Activated CD8-positive, alpha-beta memory T cell treated with anti-CD3 and anti-CD28 coated beads, Interleukin-2, amount 50 U/mL, for 24 hours (primary cell): Measurements from ENCODE around the gene RBM19.
"Not testable (repeated sequence)": the region's sequence is repeated elsewhere in the genome, so short reads cannot be mapped to it uniquely, and the experiment has no call there.

Source experiments
- DNase-seq: peaks from one replicate; pipeline ENCODE4 v3.0.0-alpha.2; 2020; ENCODE audit errors: extremely low read depth

The RBM19 gene

DNA sequence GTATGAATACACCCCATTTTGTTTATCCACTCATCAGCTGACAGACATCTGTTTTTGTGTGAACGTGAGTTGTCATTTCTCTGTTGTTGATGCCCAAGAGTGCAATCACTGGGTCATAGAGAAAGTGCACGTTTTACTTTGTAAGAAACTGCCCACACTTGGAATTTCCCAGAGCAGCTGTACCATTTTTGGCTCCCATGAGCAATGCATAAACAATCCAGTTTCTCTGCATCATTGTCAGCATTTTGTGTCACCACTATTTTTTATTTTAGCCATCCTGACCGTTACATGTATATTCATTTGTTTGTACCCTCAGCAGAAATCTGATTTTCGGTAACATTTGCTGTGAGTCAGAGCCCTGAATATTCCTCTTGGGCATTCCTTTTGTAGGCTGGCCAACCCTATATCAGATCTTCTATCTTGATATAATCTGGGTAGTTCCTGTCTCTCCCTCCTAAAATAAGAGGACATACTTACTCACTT is 62.7 kb downstream of the RBM19 start:
- no peak for DNase-seq

DNA sequence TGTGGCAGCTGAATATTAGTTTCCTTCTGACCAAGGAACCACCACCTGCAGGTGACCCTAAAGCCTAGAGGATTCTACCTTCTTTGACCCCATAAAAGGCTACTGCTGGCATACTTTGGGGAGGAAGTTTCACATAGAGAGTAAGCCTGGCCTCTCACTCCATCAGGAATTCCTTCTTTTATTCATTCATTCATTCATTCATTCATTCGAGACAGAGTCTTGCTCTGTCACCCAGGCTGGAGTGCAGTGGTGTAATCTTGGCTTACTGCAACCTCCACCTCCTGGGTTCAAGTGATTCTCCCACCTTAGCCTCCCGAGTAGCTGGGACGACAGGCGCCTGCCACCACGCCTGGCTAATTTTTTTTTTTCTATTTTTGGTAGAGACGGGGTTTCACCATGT is 64.8 kb downstream of the RBM19 start:
- DNase-seq, result not testable (repeated sequence)

GRCh38 chr12:113900716-113901115 is 65.4 kb downstream of the RBM19 start:
- DNase-seq, result no peak

- no peak for DNase-seq
Measured at GRCh38 chr12:113899561-113900471, 66.3 kb downstream of the RBM19 start.

DNA sequence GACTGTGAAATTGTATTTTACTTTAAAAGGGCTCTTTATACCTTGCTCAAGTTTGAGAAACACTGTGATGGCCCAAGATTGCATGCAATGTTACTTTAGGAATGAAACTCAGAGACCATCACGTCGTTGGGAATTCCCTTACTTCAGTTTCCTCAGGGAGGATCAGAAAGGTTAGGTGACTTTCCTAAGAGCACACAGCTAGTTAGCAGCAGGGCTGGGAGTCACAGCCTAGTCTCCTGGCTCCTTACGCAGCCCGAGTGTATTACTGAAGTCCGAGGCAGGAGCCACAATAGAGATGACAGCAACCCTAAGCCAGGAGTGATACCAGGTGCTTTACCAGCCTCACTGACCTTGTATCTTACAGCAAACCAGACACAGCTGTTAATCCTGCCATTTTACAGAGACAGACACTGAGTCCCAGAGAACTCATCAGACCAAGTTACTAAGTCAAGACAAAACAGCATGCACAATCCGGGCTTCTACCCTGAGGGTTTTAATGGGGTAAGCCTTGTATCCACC is 67.0 kb downstream of the RBM19 start:
- no peak for DNase-seq

- no peak for DNase-seq
Measured at GRCh38 chr12:113898466-113898865, 67.7 kb downstream of the RBM19 start.

DNA sequence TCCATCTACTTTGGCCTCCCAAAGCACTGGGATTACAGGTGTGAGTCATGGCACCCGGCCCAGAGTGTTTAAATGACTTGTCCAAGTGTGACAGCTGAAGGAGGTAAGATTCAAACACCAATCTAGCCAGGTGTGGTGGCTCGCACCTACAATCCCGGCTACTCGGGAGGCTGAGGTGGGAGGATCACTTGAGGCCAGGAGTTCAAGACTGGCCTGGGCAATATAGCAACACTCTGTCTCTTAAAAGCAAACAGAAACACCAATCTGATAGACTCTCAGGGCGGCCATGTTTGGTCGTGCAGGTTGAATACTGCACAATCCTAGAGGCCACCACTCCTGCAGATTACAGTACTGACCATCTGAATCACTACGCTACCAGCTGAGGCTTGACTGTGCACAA is 68.7 kb downstream of the RBM19 start:
- DNase-seq, result no peak

DNA sequence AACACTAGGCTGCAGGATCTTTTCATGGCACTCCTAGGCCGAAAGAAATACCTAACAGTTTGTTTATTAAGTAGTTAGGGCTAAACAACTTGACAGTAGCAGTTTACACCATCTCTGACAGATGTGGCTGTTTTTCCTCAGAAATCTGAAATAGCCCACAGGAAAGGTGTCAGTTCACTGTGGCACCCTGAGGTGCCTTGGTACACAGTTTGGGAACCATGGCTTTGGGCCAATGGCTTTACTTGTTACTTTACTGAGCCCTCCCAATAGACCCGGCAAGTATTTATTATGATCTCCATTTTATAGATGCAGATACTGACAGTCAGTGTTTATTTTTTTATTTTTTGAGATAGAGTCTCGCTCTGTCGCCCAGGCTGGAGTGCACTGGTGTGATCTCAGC is 69.3 kb downstream of the RBM19 start:
- DNase-seq, result no peak

DNA sequence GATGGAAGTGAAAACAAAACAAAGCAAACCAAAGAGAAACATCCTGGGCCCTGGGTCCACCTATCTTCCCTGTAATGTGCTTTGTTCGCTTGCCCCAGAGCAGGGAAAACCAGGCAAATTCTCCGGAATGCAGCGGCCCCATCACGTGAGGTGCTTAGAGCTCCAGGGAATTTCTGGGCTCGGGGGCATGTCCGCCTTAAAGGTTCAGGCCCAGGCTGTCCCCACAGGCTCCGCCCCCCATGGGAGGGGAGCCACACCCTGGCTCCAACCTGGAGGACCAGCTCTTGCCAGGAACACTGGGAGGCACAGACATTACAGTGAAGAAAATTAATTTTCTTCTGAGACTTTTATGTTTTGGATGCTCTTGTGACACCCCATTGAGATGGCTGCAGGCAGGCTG is 69.9 kb downstream of the RBM19 start:
- DNase-seq, result no peak

- DNase-seq, result no peak
Measured at GRCh38 chr12:113895176-113895575, 70.9 kb downstream of the RBM19 start.

GRCh38 chr12:113894697-113895096 is 71.4 kb downstream of the RBM19 start:
- no peak for DNase-seq

DNA sequence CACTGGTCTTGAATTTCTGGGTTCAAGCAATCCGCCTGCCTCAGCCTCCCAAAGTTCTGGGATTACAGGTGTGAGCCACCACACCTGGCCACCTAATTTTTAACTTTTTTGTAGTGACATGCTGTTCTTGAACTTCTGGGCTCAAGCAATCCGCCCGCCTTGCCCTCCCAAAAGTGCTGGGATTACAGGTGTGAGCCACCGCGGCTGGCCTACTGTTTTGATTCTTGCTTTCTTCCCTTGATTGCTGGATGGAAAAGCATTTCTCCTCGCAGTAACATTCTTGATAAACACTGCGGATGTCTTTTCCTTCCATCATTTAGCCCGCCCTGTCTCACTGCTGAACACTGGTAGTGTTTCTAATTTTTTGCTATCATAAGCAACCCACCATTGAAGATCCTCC is 72.9 kb downstream of the RBM19 start:
- no peak for DNase-seq

- DNase-seq, result no peak
Measured at GRCh38 chr12:113892556-113892955, 73.6 kb downstream of the RBM19 start.

GRCh38 chr12:113891739-113892520 is 74.2 kb downstream of the RBM19 start:
- no peak for DNase-seq

GRCh38 chr12:113891167-113891692 is 74.9 kb downstream of the RBM19 start:
- DNase-seq, result no peak

- no peak for DNase-seq
Measured at GRCh38 chr12:113889891-113890581, 76.1 kb downstream of the RBM19 start.

GRCh38 chr12:113889076-113889475 is 77.0 kb downstream of the RBM19 start:
- no peak for DNase-seq

- no peak for DNase-seq
Measured at GRCh38 chr12:113888435-113888834, 77.7 kb downstream of the RBM19 start.

DNA sequence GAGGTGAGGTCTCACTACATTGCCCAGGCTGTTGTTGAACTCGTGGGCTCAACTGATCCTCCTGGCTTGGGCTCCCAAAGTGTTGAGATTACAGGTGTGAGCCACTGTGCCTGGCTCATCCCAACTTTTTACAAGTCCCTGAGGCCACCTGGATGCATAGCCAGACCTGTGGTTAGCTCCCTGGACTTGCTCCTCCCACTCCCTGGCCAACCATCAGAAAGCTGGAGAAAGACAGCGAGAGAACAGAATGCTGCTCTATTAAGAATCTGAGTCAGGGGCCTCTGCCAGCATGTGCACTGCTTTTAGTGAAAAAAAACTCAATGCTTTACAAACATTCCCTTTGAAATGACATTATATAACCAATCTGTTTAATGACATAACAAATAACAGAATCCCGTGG is 78.2 kb downstream of the RBM19 start:
- no peak for DNase-seq

- DNase-seq, result no peak
Measured at GRCh38 chr12:113886721-113887120, 79.4 kb downstream of the RBM19 start.

- no peak for DNase-seq
Measured at GRCh38 chr12:113884392-113884791, 81.7 kb downstream of the RBM19 start.

DNA sequence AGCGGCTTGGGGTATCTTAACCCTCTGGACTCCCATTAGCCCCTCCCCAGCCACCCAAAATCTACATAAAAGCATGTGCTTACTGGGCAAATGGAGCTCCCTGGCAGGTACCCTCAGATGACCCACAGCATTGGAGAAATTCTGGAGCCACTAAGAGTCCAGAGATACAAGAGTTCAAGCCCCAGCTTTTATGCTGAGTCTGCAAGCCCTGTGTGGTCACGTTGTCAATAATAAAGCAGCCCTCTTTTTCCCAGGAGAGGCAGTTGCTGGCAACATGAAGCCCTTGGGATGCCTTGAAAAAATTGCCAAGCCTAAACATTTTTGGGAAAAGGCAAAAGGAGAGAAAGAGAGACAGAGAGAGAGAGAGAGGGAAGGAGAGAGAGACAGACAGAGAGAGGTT is 83.4 kb downstream of the RBM19 start:
- no peak for DNase-seq
